ENCODE data around the gene CSMD2. TPM values are rescaled to one million over a fixed set of nuclear protein-coding genes. Genes with fewer than 3 reads are reported as not detected.

CSMD2 gene
- total RNA-seq, 2 donors from 2014 or later = 2.8 to 3.0 TPM

DNA sequence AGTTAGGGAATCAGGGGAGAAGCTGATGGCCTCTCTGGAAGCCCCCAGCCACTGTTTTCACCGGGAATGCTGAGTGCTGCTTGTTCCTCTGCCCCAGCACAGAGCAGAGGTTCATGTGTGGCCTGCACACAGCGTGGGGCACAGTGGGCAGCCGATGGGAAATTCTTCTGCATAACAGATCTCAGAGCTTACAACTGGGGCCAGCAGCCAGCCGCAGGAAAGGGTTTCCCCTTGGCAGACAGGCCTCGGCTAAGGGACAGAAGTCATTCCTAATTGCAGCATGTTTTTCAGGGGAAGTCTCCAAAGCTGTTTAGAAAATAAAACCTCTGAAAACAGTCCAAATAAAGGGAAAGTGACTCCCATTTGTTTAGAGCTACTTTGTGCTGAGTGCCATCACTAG, 278.5 kb downstream of the CSMD2 start:
- Histone ChIP-seq H3K4me1 (ENCODE audit: control insufficient read depth in 1 of 2, low read depth in 2 of 2) (peaks cover 10 to 18% of the 10 kb centered on the region in 2 donors), H3K27me3 (replicated peaks; ENCODE audit: insufficient read depth) (no peaks in the 10 kb centered on the region), H3K9me3 (no peaks in the 10 kb centered on the region), H3K4me3 (no peak overlapping the region), H3K27ac (no peak overlapping the region), H3K36me3 (no peaks in the 10 kb centered on the region)
- DNase-seq (ENCODE audit: low spot score) = no peak
- TF ChIP-seq, protein P1, sequence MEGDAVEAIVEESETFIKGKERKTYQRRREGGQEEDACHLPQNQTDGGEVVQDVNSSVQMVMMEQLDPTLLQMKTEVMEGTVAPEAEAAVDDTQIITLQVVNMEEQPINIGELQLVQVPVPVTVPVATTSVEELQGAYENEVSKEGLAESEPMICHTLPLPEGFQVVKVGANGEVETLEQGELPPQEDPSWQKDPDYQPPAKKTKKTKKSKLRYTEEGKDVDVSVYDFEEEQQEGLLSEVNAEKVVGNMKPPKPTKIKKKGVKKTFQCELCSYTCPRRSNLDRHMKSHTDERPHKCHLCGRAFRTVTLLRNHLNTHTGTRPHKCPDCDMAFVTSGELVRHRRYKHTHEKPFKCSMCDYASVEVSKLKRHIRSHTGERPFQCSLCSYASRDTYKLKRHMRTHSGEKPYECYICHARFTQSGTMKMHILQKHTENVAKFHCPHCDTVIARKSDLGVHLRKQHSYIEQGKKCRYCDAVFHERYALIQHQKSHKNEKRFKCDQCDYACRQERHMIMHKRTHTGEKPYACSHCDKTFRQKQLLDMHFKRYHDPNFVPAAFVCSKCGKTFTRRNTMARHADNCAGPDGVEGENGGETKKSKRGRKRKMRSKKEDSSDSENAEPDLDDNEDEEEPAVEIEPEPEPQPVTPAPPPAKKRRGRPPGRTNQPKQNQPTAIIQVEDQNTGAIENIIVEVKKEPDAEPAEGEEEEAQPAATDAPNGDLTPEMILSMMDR (IDR thresholded peaks at IDR 0.05) = no peak
- ATAC-seq (ENCODE audit: insufficient number of reproducible peaks, low FRiP score, low read depth) = no peak

DNA sequence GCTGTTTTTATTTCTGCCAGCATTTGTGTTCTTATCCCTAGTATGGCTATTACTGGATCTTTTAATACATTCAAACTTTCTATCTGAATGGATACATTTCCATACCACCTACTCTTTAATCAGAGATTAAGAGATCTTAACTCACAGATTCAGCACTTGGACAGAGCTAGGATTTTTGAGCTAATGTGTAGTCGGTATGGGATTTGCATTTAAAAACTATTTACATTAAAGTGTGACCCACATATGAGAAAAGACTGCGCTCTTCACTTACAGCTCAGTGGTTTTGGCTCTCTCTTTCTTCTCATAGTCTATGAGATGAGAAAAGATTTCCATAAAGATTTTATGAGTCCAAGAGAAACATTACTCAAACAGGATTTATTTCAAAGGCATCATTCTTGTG, 284.7 kb downstream of the CSMD2 start:
- no peak for ATAC-seq (ENCODE audit: insufficient number of reproducible peaks, low FRiP score, low read depth)
- DNase-seq (ENCODE audit: low spot score) = no peak
- no peaks in the 10 kb centered on the region for H3K9me3 ChIP-seq

DNA sequence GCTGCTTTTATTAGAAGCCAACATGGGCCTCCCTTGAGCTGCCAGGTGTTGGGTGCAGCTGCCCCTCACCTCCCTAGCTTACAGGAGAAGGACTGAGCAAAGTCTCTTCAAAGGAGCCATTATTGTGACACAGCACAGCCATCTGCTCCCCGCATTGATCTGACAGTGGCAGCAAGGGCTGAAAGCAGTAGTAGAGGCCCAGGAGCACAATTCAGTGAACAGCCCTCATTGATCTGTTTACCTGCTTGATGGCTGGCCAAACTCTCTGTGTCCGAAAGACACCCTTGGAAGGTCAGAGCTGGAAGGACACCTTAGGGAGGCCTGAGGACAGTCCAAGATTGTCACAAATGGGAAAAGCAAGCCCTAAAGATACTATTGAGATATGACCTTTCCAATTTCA, 286.6 kb downstream of the CSMD2 start:
- TF ChIP-seq, protein P1 (IDR thresholded peaks at IDR 0.05) = no peak
- ATAC-seq (ENCODE audit: insufficient number of reproducible peaks, low FRiP score, low read depth) (no peak), DNase-seq (ENCODE audit: low spot score) (no peak)
- no peaks in the 10 kb centered on the region for H3K9me3 ChIP-seq
- no peak overlapping the region for H3K27ac ChIP-seq
- H3K27me3 ChIP-seq (replicated peaks; ENCODE audit: insufficient read depth) = no peaks in the 10 kb centered on the region
- peaks cover 0 to 9% of the 10 kb centered on the region in 2 donors for H3K4me1 ChIP-seq (ENCODE audit: control insufficient read depth in 1 of 2, low read depth in 2 of 2)
- H3K4me3 ChIP-seq = no peak overlapping the region
- no peaks in the 10 kb centered on the region for H3K36me3 ChIP-seq

More for the DNA sequence above, 284.7 kb downstream of the CSMD2 start:
- no peaks in the 10 kb centered on the region for H3K27me3 ChIP-seq (replicated peaks; ENCODE audit: insufficient read depth)
- H3K36me3 ChIP-seq = no peaks in the 10 kb centered on the region
- TF ChIP-seq, protein P1 (IDR thresholded peaks at IDR 0.05) = no peak
- H3K4me3 ChIP-seq = no peak overlapping the region
- H3K27ac ChIP-seq = no peak overlapping the region
- H3K4me1 ChIP-seq (ENCODE audit: control insufficient read depth in 1 of 2, low read depth in 2 of 2) = peaks cover 0 to 9% of the 10 kb centered on the region in 2 donors

DNA sequence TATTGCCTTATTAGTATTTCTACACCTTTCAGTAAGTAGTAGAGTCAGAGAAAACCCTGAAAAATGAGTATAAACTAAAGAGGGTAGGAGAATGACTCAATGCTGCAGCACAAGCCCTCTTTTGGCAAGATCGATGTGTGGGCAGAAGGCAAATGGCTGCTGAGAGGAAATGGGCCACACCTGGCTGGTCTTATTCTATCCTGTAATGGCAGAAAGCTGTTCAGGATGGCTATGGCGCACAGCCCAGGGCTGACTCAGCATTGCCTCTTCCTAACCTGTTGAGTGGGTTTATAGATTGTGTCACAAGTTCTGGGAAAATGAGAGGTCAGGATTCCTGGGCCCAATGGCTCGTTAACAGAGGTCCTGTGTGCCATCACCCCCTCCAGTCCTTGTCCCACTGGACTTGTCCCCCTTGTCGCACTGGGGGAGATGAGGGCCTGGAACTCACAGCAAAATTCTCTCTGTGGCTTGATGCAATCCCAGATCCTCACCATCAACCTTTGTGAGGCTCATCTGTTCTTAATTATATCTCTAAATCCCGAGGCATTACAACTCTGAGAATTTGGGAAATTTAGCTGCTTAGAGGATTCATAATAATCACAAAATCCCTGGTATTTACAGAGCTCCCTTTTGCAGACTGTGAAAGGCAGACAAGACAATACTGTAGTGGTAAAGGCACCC, 287.9 kb downstream of the CSMD2 start:
- Histone ChIP-seq H3K27ac (no peak overlapping the region), H3K36me3 (no peaks in the 10 kb centered on the region), H3K9me3 (no peaks in the 10 kb centered on the region), H3K4me3 (no peak overlapping the region), H3K27me3 (replicated peaks; ENCODE audit: insufficient read depth) (no peaks in the 10 kb centered on the region), H3K4me1 (ENCODE audit: control insufficient read depth in 1 of 2, low read depth in 2 of 2) (peaks cover 0 to 9% of the 10 kb centered on the region in 2 donors)
- TF ChIP-seq, protein P1 (IDR thresholded peaks at IDR 0.05) = no peak
- DNase-seq (ENCODE audit: low spot score) = no peak
- ATAC-seq (ENCODE audit: insufficient number of reproducible peaks, low FRiP score, low read depth) = no peak

DNA sequence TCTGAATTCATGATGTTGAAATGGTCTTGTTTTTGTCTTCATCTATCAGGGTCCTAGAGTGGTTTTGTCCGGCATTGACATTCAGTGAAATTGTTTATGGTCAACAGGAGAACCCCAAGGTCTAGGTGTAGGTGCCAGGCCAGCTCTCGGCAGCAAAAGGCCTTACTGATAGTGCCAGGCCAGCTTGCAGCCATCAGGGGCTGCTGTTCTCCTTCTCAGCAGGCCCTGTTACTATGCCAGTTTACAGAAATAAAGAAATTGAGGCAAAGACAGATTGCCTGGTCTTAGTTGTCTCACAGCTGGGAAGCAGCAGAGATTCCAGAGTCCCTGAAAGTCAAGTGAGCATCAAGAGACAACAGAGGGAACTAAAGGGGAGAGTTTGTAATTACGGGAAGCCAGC, 289.2 kb downstream of the CSMD2 start:
- H3K36me3 ChIP-seq = no peaks in the 10 kb centered on the region
- H3K4me3 ChIP-seq = no peak overlapping the region
- no peaks in the 10 kb centered on the region for H3K9me3 ChIP-seq
- TF ChIP-seq, protein P1 (IDR thresholded peaks at IDR 0.05) = no peak
- peaks cover 0 to 9% of the 10 kb centered on the region in 2 donors for H3K4me1 ChIP-seq (ENCODE audit: control insufficient read depth in 1 of 2, low read depth in 2 of 2)
- no peaks in the 10 kb centered on the region for H3K27me3 ChIP-seq (replicated peaks; ENCODE audit: insufficient read depth)
- ATAC-seq (ENCODE audit: insufficient number of reproducible peaks, low FRiP score, low read depth) (no peak), DNase-seq (ENCODE audit: low spot score) (no peak)
- no peak overlapping the region for H3K27ac ChIP-seq

Measured in thoracic aorta (tissue), 2 donors.